Activated naive CD8-positive, alpha-beta T cell treated with anti-CD3 and anti-CD28 coated beads, Interleukin-2, amount 50 U/mL, for 24 hours (primary cell): Measurements from ENCODE around the gene GRB2.
A peak's percentile ranks its signal among the peaks of the same experiment; 100 is the strongest.

Experiments used
- ATAC-seq: fragments of 150-1000 bp; cut with Tn5 transposase; one replicate; pipeline ENCODE4 v1.10.0; 2021
- DNase-seq: peaks from one replicate; pipeline ENCODE4 v3.0.0; 2021
- H3K27ac Mint-ChIP-seq: one replicate; pipeline ENCODE4 v1.8.0; 2021; ENCODE audit warnings: mild to moderate bottlenecking, mixed read lengths
- H3K27me3 Mint-ChIP-seq: one replicate; pipeline ENCODE4 v1.8.0; 2021; ENCODE audit warnings: mixed read lengths
- H3K36me3 Mint-ChIP-seq: one replicate; pipeline ENCODE4 v1.8.0; 2021; ENCODE audit warnings: low read depth, mixed read lengths
- H3K4me1 Mint-ChIP-seq: one replicate; pipeline ENCODE4 v1.8.0; 2021; ENCODE audit warnings: mixed read lengths
- H3K4me3 Mint-ChIP-seq: one replicate; pipeline ENCODE4 v1.8.0; 2021; ENCODE audit warnings: mild to moderate bottlenecking, moderate library complexity, mixed read lengths
- H3K9me3 Mint-ChIP-seq: one replicate; pipeline ENCODE4 v1.8.0; 2021; ENCODE audit warnings: mixed read lengths

Gene GRB2

GRCh38 chr17:75403131-75403530 lies 2.3 kb downstream of the GRB2 start:
- DNase-seq (no peak), ATAC-seq (no peak)
- Mint-ChIP-seq H3K9me3 (no peaks in the 10 kb centered on the region), H3K4me1 (peaks cover 54% of the 10 kb centered on the region), H3K36me3 (peaks cover 17% of the 10 kb centered on the region), H3K4me3 (peak overlapping the region; percentile 95), H3K27me3 (no peaks in the 10 kb centered on the region), H3K27ac (peak overlapping the region; percentile 85)

- Mint-ChIP-seq H3K27ac (peak overlapping the region; percentile 66), H3K4me1 (peaks cover 62% of the 10 kb centered on the region), H3K36me3 (peaks cover 17% of the 10 kb centered on the region), H3K9me3 (no peaks in the 10 kb centered on the region), H3K27me3 (no peaks in the 10 kb centered on the region), H3K4me3 (no peak overlapping the region)
- ATAC-seq (no peak), DNase-seq (no peak)
Observed at GRCh38 chr17:75402026-75402425, 3.5 kb downstream of the GRB2 start.

- no peak overlapping the region for H3K4me3 Mint-ChIP-seq
- no peak for DNase-seq
- no peak for ATAC-seq
Observed at GRCh38 chr17:75400326-75400939, 5.0 kb downstream of the GRB2 start.

GRCh38 chr17:75398279-75398678 lies 7.2 kb downstream of the GRB2 start:
- ATAC-seq: no peak
- Mint-ChIP-seq H3K4me3 (no peak overlapping the region), H3K36me3 (peaks cover 14% of the 10 kb centered on the region), H3K9me3 (no peaks in the 10 kb centered on the region), H3K27ac (no peak overlapping the region), H3K4me1 (peaks cover 79% of the 10 kb centered on the region), H3K27me3 (no peaks in the 10 kb centered on the region)
- no peak for DNase-seq

More at GRCh38 chr17:75400326-75400939, 5.0 kb downstream of the GRB2 start:
- no peaks in the 10 kb centered on the region for H3K9me3 Mint-ChIP-seq
- peaks cover 67% of the 10 kb centered on the region for H3K4me1 Mint-ChIP-seq
- H3K27ac Mint-ChIP-seq: no peak overlapping the region
- H3K36me3 Mint-ChIP-seq: peaks cover 17% of the 10 kb centered on the region
- H3K27me3 Mint-ChIP-seq: no peaks in the 10 kb centered on the region

- Mint-ChIP-seq H3K27ac (peak overlapping the region; percentile 63), H3K36me3 (peaks cover 21% of the 10 kb centered on the region), H3K4me3 (no peak overlapping the region), H3K4me1 (peaks cover 80% of the 10 kb centered on the region), H3K9me3 (no peaks in the 10 kb centered on the region), H3K27me3 (no peaks in the 10 kb centered on the region)
- DNase-seq (no peak), ATAC-seq (no peak)
Observed at GRCh38 chr17:75397217-75397616, 8.3 kb downstream of the GRB2 start.

GRCh38 chr17:75396796-75397195 lies 8.7 kb downstream of the GRB2 start:
- Mint-ChIP-seq H3K27ac (peak overlapping the region; percentile 63), H3K4me1 (peaks cover 79% of the 10 kb centered on the region), H3K27me3 (no peaks in the 10 kb centered on the region), H3K9me3 (no peaks in the 10 kb centered on the region), H3K4me3 (no peak overlapping the region), H3K36me3 (peaks cover 24% of the 10 kb centered on the region)
- no peak for ATAC-seq
- no peak for DNase-seq

GRCh38 chr17:75396025-75396424 lies 9.5 kb downstream of the GRB2 start:
- H3K36me3 Mint-ChIP-seq: peaks cover 25% of the 10 kb centered on the region
- H3K27me3 Mint-ChIP-seq: no peaks in the 10 kb centered on the region
- no peaks in the 10 kb centered on the region for H3K9me3 Mint-ChIP-seq
- DNase-seq (no peak), ATAC-seq (no peak)
- H3K4me1 Mint-ChIP-seq: peaks cover 76% of the 10 kb centered on the region
- H3K4me3 Mint-ChIP-seq: peak overlapping the region; percentile 11
- peak overlapping the region; percentile 85 for H3K27ac Mint-ChIP-seq

GRCh38 chr17:75394332-75394918 lies 11.1 kb downstream of the GRB2 start:
- ATAC-seq (no peak), DNase-seq (no peak)
- H3K4me3 Mint-ChIP-seq: peak overlapping the region; percentile 84
- peaks cover 80% of the 10 kb centered on the region for H3K4me1 Mint-ChIP-seq
- peaks cover 27% of the 10 kb centered on the region for H3K36me3 Mint-ChIP-seq
- no peaks in the 10 kb centered on the region for H3K9me3 Mint-ChIP-seq
- peak overlapping the region; percentile 85 for H3K27ac Mint-ChIP-seq
- H3K27me3 Mint-ChIP-seq: no peaks in the 10 kb centered on the region

GRCh38 chr17:75393523-75394331 lies 11.8 kb downstream of the GRB2 start:
- H3K9me3 Mint-ChIP-seq: no peaks in the 10 kb centered on the region
- H3K36me3 Mint-ChIP-seq: peaks cover 33% of the 10 kb centered on the region
- H3K27me3 Mint-ChIP-seq: no peaks in the 10 kb centered on the region
- ATAC-seq: peak; percentile 98
- H3K4me3 Mint-ChIP-seq: peak overlapping the region; percentile 84
- peaks cover 81% of the 10 kb centered on the region for H3K4me1 Mint-ChIP-seq
- H3K27ac Mint-ChIP-seq: peak overlapping the region; percentile 85
- DNase-seq: peak; percentile 88

- H3K4me3 Mint-ChIP-seq: peak overlapping the region; percentile 33
- DNase-seq: no peak
- no peaks in the 10 kb centered on the region for H3K9me3 Mint-ChIP-seq
- peaks cover 79% of the 10 kb centered on the region for H3K4me1 Mint-ChIP-seq
- no peak for ATAC-seq
- H3K27me3 Mint-ChIP-seq: no peaks in the 10 kb centered on the region
- peak overlapping the region; percentile 57 for H3K27ac Mint-ChIP-seq
- peaks cover 38% of the 10 kb centered on the region for H3K36me3 Mint-ChIP-seq
Observed at GRCh38 chr17:75392559-75392958, 12.9 kb downstream of the GRB2 start.

- Mint-ChIP-seq H3K4me1 (peaks cover 75% of the 10 kb centered on the region), H3K27ac (peak overlapping the region; percentile 62), H3K9me3 (no peaks in the 10 kb centered on the region), H3K4me3 (no peak overlapping the region), H3K36me3 (peaks cover 47% of the 10 kb centered on the region), H3K27me3 (no peaks in the 10 kb centered on the region)
- ATAC-seq: no peak
- no peak for DNase-seq
Observed at GRCh38 chr17:75390982-75391381, 14.5 kb downstream of the GRB2 start.

GRCh38 chr17:75388476-75389030 lies 16.9 kb downstream of the GRB2 start:
- Mint-ChIP-seq H3K4me1 (peaks cover 61% of the 10 kb centered on the region), H3K36me3 (peaks cover 47% of the 10 kb centered on the region), H3K9me3 (no peaks in the 10 kb centered on the region), H3K27me3 (no peaks in the 10 kb centered on the region), H3K4me3 (no peak overlapping the region), H3K27ac (peak overlapping the region; percentile 59)
- no peak for ATAC-seq
- no peak for DNase-seq

- no peaks in the 10 kb centered on the region for H3K9me3 Mint-ChIP-seq
- DNase-seq (no peak), ATAC-seq (no peak)
- H3K4me1 Mint-ChIP-seq: peaks cover 58% of the 10 kb centered on the region
- peaks cover 40% of the 10 kb centered on the region for H3K36me3 Mint-ChIP-seq
- no peaks in the 10 kb centered on the region for H3K27me3 Mint-ChIP-seq
- H3K27ac Mint-ChIP-seq: no peak overlapping the region
- no peak overlapping the region for H3K4me3 Mint-ChIP-seq
Observed at GRCh38 chr17:75387771-75388170, 17.7 kb downstream of the GRB2 start.

GRCh38 chr17:75386430-75386829 lies 19.0 kb downstream of the GRB2 start:
- ATAC-seq: no peak
- Mint-ChIP-seq H3K9me3 (no peaks in the 10 kb centered on the region), H3K36me3 (peaks cover 34% of the 10 kb centered on the region)

GRCh38 chr17:75384751-75385150 lies 20.7 kb downstream of the GRB2 start:
- DNase-seq (no peak), ATAC-seq (no peak)
- Mint-ChIP-seq H3K4me1 (peaks cover 55% of the 10 kb centered on the region), H3K9me3 (no peaks in the 10 kb centered on the region), H3K27ac (no peak overlapping the region), H3K4me3 (no peak overlapping the region), H3K27me3 (no peaks in the 10 kb centered on the region), H3K36me3 (peaks cover 23% of the 10 kb centered on the region)

More at GRCh38 chr17:75386430-75386829, 19.0 kb downstream of the GRB2 start:
- H3K27me3 Mint-ChIP-seq: no peaks in the 10 kb centered on the region
- no peak for DNase-seq
- H3K4me3 Mint-ChIP-seq: no peak overlapping the region
- H3K4me1 Mint-ChIP-seq: peaks cover 55% of the 10 kb centered on the region
- peak overlapping the region; percentile 73 for H3K27ac Mint-ChIP-seq
